GM19099 (cell line): Measurements from ENCODE around the gene AVPR2.

ENCODE experiments used
- POLR2A ChIP-seq: IDR thresholded peaks from 3 replicates; pipeline ENCODE4 v1.6.1; 2011; ENCODE audit warnings: low read depth; ENCODE audit not compliant: insufficient read length; ENCODE audit errors: extremely low read depth

Gene AVPR2

GRCh38 chrX:153939573-153939972, 35.1 kb downstream of the AVPR2 start:
- TF ChIP-seq POLR2A = no peak

GRCh38 chrX:153941336-153942252, 37.1 kb downstream of the AVPR2 start:
- no peak for TF ChIP-seq POLR2A

- no peak for TF ChIP-seq POLR2A
Measured at GRCh38 chrX:153944140-153944799, 39.8 kb downstream of the AVPR2 start, which contains the start of gene RENBP. Gene RENBP (minus strand): TSS chrX:153944643. CDS start chrX:153944610, 33 bp downstream.

DNA sequence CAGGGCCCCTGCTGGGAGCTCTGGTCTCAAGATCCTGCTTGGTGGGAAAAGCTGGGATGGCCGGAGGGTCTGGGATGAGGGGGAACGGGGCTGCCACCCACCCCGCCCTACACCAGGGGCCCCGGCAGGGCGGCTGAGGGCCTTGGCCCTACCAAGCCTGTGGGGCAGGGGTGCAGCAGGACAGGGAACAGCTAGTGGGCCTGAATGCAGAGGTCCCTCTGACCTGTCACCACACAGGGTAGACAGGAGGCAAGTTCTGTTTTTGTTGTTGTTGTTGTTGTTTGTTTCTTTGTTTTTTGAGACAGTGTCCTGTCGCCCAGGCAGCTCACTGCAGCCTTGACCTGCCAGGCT, 40.3 kb downstream of the AVPR2 start:
- no peak for TF ChIP-seq POLR2A

- no peak for TF ChIP-seq POLR2A
Measured at GRCh38 chrX:153945956-153946943, 41.8 kb downstream of the AVPR2 start.

GRCh38 chrX:153947009-153947769, 42.7 kb downstream of the AVPR2 start:
- no peak for TF ChIP-seq POLR2A

- TF ChIP-seq POLR2A = no peak
Measured at GRCh38 chrX:153948002-153948466, 43.6 kb downstream of the AVPR2 start.

DNA sequence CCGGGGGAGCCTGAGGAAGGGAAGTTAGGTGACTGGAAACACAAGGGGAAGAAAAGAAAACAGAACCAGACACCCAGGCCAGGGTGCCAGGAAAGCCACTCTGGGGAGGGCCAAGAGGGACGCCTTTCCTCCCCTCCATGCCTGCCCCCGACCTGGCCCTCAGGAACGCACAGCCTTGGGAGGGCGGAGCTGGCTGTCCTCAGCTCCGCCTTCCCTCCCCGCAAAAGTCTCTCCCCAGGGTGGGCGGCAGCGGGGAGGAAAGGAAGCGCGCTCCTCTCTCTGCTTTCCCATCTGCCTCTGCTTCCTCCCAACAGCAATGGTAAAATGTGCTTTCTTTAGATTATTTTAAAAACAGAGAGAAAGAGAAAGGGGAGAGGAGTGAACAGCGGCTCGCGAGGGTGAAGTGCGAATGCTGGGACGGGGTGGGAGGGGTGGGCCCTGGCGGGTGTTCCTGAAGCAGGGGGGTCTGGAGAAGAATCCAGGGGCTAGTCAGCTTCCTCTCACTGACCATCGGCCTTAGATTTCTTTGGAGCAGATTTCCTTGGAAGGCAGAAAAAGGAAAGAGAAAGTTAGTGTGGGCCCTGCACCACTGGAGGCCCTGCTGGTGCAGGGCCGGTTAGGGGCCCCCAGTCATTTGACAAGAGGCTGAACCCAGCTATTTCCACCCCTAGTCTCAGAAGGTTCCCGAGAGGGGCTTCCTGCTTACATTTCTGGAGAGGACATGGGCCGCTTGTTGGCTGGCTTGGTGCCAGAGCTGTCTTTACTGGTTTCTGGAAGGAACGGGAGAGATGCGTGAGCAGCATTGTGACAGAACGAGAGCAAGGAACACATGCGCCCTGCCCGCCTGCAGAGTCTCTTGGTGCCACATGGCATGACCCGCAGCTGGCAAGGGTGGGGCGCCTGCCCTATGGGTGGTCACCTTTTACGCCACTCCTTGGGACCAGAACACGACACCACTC, 44.7 kb downstream of the AVPR2 start:
- TF ChIP-seq POLR2A = no peak

GRCh38 chrX:153950127-153950526, 45.7 kb downstream of the AVPR2 start:
- TF ChIP-seq POLR2A = no peak

DNA sequence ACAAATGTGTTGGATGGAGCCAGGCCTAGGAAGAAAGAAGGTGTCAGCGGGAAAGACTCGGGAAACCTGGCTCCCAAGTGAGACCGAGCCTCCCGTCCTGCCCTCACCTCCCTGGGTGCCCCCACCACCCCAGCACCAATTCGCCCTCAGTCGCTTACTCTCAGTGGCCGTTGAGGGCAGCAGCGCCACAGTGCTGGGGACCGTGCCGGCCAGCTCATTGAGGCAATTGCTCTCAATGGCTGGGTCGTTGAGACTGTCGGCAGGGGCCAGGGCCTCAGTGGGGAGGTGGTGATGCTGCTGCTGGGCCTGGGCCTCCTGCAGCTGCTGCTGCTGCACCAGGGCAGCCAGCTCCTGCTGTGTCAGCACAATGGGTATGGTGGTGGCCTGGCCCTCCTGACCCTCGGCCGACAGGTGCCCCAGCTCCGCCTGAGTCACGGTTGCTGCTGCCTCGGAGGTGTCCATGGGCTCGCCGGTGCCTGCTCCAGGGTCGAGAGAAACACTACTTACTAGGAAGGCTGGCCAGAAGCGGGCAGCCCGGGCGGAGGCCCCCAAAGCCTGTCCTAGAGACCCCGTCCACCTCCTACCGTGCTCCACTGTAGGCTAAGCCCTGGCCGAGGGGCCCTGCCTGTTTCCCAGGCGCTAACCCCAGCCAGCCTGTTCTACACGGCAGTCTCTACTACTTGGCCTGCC, 47.4 kb downstream of the AVPR2 start:
- TF ChIP-seq POLR2A = no peak

DNA sequence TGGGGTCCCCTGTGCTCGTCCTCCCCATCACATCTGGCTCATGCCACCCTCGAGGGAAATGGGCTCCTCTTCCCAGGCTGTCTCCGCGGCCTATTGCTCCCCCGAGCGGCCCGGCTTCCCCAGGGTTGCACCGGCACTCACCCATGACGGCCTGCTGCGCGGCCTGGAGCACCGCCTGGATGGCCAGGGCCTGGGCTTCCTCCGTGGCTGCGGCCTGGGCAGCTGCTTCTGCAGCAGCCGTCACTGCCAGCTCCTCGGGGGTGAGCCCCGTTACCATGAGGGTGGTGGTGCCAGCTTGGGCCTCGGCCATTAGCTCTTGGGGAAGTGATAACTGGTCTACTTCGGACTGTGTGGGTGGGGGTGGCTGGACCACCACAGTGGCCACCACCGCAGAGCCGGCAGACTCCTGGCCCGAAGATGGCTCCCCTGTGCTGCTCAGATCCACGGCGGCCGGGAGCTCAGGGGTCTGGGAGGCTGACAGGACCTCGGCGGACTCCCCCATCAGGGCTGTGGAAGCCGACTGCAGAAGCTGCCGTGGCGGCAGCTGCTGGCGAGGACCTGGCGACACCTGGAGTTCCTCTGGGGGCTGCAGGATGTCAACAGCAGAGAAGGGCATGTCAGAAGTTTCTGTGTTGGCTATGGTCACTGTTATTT, 48.0 kb downstream of the AVPR2 start:
- TF ChIP-seq POLR2A = no peak

DNA sequence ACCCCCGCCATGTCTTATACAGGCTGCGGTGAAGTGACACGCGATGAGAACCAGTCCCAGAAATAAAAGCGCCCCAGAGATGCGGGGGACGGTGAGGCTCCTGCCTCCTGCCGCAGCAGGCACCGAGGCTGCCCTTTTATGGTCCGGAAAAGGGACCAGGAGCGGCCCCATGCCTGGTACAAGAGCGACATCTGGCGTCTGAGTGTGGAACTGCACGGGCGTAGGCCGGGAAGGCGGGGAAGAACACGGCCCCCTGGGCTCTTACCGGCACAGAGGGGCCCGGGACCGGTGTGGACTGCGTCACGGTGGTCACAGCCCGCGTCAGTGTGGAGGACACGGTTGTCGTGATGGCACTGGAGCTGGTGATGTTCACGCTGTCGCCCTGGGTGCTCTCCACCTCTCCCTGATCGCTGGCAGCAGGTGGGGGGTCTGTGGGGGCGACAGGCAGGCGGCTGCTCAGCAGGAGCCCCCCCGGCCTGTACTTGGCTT, 48.9 kb downstream of the AVPR2 start:
- TF ChIP-seq POLR2A = no peak
